OCI-LY3 (cell line): ENCODE measurements around the gene TNNT3.

Experiments used
- CTCF ChIP-seq: fragments of 200-600, 300-600 bp; sonication (generic); IDR thresholded peaks from 2 replicates; pipeline ENCODE4 v1.5.1; 2014; ENCODE audit warnings: antibody characterized with exemption, low read length, low read depth
- EZH2phosphoT487 ChIP-seq: fragments of 200-600 bp; shearing (Covaris generic); IDR thresholded peaks from 2 replicates; pipeline ENCODE4 v1.6.1; 2018; ENCODE audit warnings: antibody characterized with exemption, mixed run types, low read depth

DNA sequence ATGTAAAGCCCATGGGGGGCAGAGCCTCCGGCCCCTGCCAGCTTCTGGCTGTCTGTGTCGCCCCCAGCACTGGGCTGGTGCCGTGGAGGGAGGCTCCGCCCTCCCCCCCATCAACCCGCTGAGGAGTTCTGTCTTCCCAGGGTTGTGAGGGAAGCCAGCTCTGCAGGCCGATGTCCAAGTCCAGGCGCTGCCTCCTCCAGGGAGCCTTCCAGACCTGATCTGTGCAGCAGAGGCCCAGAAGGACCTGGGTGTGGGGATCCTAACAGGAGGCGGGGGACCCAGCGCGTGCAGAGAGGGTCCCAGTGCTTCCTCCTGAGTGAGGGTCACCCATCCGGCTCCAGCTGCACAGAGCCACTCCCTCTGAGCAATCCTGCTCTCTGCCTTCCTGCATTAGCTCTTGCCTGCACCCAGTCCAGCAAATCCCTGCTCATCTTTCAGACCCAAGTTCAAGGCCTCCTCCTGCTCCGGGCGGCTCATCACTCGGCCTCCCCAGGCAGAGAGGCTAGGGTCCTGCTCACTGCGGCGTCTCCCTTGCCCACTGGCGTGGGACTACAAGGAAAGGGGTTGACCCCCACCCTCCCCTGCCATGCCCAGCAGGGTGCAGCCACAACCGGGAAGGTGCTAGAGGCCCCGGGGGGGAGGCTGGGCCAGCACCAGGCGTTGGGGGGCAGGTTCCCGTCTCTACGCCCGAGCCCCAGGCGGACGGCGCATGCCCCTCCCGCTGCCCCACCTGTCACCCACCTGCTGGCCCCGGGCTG is 44.2 kb upstream of the TNNT3 start:
- no peak for TF ChIP-seq CTCF
- TF ChIP-seq EZH2phosphoT487: no peak
